Measurements from ENCODE around the gene TET3.
"Not testable (repeated sequence)": the region's sequence is repeated elsewhere in the genome, so short reads cannot be mapped to it uniquely, and the experiment has no call there.

TET3 gene

GRCh38 chr2:73984203-73984921, at the start of gene TET3:
TET3 (plus strand) TSS chr2:73984910; CDS start chr2:73986404, 1,494 bp downstream.
- no peak for DNase-seq (ENCODE audit: low read depth in 2 of 2)

- DNase-seq (ENCODE audit: low read depth in 2 of 2) = no peak
These were observed 49.1 kb upstream of the TET3 start for GRCh38 chr2:73935641-73936040.

GRCh38 chr2:73937103-73937885, 47.4 kb upstream of the TET3 start:
- no peak for DNase-seq (ENCODE audit: low read depth in 2 of 2)

GRCh38 chr2:73937899-73938298, 46.8 kb upstream of the TET3 start:
- no peak for DNase-seq (ENCODE audit: low read depth in 2 of 2)

DNA sequence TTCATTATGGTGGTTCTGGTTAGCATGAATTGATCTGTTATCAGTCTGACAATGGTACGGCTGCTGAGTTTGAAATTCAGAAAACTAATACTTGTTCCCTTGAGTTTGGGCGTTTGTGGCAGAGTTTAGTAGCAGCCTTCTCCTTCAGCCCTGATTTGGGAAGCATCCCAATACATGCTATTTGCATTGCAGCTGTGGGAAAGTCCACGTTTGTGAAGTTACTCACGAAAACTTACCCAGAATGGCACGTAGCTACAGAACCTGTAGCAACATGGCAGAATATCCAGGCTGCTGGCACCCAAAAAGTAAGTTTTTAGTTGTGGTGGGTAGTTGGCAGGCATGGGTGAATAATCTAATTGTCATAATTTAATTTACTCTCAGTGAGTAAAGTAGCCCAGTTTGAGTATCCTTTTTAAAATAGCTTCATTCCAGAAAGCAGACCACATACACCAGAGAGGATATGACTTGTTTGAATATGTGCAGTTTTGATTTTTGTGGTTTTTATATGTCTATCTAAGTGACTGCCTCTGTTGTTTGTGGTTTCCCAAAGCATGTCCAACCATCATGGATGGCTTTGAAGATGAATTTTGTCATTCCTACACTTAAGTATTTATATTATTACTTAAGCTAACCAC, 45.9 kb upstream of the TET3 start:
- no peak for DNase-seq (ENCODE audit: low read depth in 2 of 2)

GRCh38 chr2:73939419-73939818, 45.3 kb upstream of the TET3 start:
- peak in 1 of 2 donors; percentile 23 for DNase-seq (ENCODE audit: low read depth in 2 of 2)

DNA sequence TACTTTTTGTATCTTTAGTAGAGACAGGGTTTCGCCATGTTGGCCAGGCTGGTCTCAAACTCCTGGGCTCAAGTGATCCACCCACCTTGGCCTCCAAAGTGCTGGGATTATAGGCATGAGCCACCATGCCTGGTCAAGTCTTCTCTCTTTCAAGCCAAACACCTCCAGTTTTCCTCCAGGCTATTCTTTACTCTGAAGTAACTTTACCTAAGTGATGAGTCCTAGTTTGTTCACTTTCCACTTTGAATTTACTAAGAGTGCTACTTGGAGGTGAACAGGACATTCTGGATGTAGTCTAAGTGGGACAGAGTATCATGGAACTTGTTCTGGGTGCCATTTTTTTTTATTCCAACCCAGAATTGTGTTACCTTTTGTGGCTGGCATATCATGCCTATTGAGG, 44.6 kb upstream of the TET3 start:
- not testable (repeated sequence) for DNase-seq (ENCODE audit: low read depth in 2 of 2)

DNA sequence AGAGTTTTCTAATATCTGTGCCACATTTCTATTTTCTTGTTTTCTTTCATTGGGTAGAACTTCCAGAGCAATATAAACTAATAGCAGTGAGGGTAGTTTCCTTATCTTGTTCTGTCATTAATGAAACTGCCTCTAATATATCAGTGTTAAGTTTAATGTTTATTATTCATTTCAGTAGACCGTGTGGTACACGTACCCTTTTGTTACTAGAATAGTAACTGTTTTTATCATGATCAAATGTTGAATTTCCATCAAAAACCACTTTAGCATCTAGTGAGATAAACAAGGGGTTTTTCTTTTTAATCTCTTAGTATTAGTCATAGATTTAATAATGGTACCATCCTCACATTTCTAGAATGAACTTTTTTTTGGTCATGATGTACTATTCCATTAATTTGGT, 42.0 kb upstream of the TET3 start:
- DNase-seq (ENCODE audit: low read depth in 2 of 2) = no peak

DNA sequence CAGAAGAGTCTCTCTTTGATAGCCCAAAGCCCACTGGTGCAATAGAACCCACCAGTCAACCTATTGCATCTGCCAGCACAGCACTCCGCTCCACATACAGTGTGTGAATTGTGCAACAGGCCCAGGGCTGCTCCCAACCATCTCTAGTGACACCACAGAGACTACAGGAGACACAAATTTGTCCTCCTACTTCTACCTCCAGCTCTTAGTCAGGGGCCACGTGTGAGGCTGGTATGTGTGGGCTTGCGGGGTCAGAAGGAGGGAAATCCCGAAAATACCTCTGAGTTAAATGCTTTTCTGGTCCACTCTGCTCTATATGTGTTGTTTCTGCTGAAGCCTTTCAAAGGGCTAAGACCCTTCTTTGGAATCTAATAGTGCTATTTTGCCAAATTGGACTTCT, 40.0 kb upstream of the TET3 start:
- DNase-seq (ENCODE audit: low read depth in 2 of 2) = peak in 1 of 2 donors; percentile 31

GRCh38 chr2:73946215-73946614, 38.5 kb upstream of the TET3 start:
- DNase-seq (ENCODE audit: low read depth in 2 of 2) = no peak

- DNase-seq (ENCODE audit: low read depth in 2 of 2) = no peak
These were observed 38.0 kb upstream of the TET3 start for GRCh38 chr2:73946666-73947065.

- DNase-seq (ENCODE audit: low read depth in 2 of 2) = no peak
These were observed 37.2 kb upstream of the TET3 start for GRCh38 chr2:73947412-73948018.

- no peak for DNase-seq (ENCODE audit: low read depth in 2 of 2)
These were observed 34.9 kb upstream of the TET3 start for GRCh38 chr2:73949802-73950201.

DNA sequence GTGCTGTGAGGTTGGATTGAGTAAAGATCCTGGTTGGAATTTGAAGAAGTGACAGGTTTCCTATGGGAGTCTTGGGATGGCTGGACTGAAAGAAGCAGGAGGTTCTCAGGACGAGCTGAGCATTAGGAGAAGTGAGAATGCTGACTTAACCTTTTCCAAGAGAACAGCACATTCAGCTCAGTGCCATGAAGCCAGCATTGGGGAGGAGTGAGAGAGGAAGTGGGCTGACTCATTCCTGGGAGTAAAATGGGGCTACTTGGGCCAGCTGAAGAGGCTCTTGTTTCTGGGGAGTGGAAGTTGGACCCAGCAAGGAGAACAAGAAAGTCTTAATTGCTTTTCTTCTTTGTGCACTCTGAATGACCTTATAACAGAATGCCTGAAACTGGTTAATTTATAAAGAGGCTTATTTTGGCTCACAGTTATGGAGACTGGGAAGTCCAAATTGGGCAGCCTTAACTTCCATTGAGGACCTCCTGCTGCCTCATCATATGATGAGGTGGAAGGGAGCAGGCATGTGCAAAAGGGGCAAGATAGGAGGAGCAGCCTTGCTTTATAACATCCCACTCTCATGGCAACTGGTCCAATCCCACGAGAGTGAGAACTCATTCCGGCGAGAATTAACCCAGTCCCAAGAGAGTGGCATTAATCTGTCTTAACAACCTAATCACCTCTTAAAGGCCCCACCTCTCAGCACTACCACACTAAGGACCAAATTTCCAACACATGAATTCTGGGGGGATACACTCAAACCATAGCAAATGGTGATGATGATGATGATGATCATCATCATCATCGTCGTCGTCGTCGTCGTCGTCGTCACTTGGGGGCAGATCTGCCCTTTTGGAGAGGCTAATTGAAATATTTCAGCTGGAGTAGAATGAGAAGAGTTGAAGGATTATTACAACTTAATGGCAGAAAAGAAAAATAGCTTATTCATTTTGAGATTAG, 31.9 kb upstream of the TET3 start:
- DNase-seq (ENCODE audit: low read depth in 2 of 2) = no peak

- no peak for DNase-seq (ENCODE audit: low read depth in 2 of 2)
These were observed 28.4 kb upstream of the TET3 start for GRCh38 chr2:73956218-73956865.

DNA sequence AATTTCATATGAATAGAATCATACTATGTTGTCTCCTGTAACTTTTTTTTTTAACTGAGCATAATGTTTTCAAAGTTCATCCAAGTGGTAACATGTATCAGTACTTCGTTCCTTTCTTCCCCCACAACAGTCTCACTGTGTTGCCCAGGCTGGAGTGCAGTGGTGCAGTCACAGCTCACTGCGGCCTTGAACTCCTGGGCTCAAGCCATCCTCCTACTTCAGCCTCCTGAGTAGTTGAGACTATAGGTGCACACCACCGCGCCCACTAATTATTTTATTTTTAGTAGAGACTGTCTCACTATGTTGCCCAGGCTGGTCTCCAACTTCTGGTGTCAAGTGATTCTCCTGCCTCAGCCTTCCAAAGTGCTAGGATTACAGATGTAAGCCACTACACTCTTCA, 23.4 kb upstream of the TET3 start:
- no peak for DNase-seq (ENCODE audit: low read depth in 2 of 2)

GRCh38 chr2:73961823-73962615, 22.7 kb upstream of the TET3 start:
- DNase-seq (ENCODE audit: low read depth in 2 of 2) = no peak

- DNase-seq (ENCODE audit: low read depth in 2 of 2) = no peak
These were observed 21.9 kb upstream of the TET3 start for GRCh38 chr2:73962798-73963197.

DNA sequence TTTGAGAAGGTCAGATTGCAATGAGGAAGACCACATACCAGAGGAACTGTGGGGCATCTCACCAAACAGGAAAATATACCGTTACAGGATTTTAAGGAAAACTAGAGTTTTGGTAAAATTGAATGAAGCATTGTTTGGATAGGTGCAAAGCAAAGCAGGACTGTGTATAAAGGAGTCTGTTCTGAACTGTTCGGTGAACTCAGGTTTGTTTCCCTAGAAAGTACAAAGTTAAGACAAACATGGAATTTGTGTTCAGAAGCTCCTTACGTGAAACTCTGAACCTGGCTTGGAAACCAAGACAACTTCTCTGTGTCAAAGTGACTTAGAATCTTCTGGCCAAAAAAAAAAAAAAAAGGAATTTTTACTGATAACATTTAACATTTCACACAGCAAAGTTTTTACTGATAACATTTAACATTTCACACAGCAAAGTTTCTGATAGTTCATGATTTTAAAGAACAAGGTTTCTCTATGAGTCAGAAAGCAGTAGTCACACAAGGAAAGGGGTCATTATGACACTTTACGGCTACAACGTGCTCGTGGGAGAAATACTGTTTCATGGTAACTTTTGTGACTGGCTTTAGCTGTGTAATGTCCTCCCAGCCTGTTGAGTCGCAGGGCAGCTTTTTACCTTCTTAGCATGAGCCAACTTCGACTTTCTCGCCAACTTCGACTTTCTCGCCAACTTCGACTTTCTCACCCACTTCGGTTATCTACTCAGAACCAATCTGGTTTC, 21.2 kb upstream of the TET3 start:
- DNase-seq (ENCODE audit: low read depth in 2 of 2) = peak in 1 of 2 donors; percentile 36

Data from stimulated activated CD4-positive, alpha-beta T cell treated with anti-CD3 and anti-CD28 coated beads, Interleukin-15, amount 100 ng/mL, for 48 hours (primary cell).